ENCODE measurements around the gene EYA2.

Gene EYA2

GRCh38 chr20:46933150-46933549 is 38.5 kb downstream of the EYA2 start:
- no peak for DNase-seq

GRCh38 chr20:46934746-46935287 is 40.2 kb downstream of the EYA2 start:
- DNase-seq = no peak

- no peak for DNase-seq
Measured at GRCh38 chr20:46935394-46936017, 40.9 kb downstream of the EYA2 start.

GRCh38 chr20:46936415-46937156 is 41.9 kb downstream of the EYA2 start:
- no peak for DNase-seq

GRCh38 chr20:46937157-46937523 is 42.5 kb downstream of the EYA2 start:
- no peak for DNase-seq

GRCh38 chr20:46937533-46938226 is 43.0 kb downstream of the EYA2 start:
- DNase-seq = no peak

GRCh38 chr20:46938434-46938833 is 43.8 kb downstream of the EYA2 start:
- DNase-seq = no peak

GRCh38 chr20:46939031-46939965 is 44.7 kb downstream of the EYA2 start:
- DNase-seq = no peak

- no peak for DNase-seq
Measured at GRCh38 chr20:46940616-46941015, 46.0 kb downstream of the EYA2 start.

- DNase-seq = no peak
Measured at GRCh38 chr20:46941404-46941803, 46.8 kb downstream of the EYA2 start.

- DNase-seq = no peak
Measured at GRCh38 chr20:46943861-46944591, 49.4 kb downstream of the EYA2 start.

- peak; percentile 78 for DNase-seq
Measured at GRCh38 chr20:46945465-46945864, 50.8 kb downstream of the EYA2 start.

- no peak for DNase-seq
Measured at GRCh38 chr20:46946181-46946624, 51.6 kb downstream of the EYA2 start.

GRCh38 chr20:46946796-46947195 is 52.2 kb downstream of the EYA2 start:
- no peak for DNase-seq

GRCh38 chr20:46948081-46948480 is 53.4 kb downstream of the EYA2 start:
- DNase-seq = no peak

GRCh38 chr20:46951405-46951804 is 56.8 kb downstream of the EYA2 start:
- no peak for DNase-seq

GRCh38 chr20:46951840-46952497 is 57.3 kb downstream of the EYA2 start:
- no peak for DNase-seq

GRCh38 chr20:46953596-46953995 is 59.0 kb downstream of the EYA2 start:
- no peak for DNase-seq

GRCh38 chr20:46954490-46955038 is 59.9 kb downstream of the EYA2 start:
- DNase-seq = no peak

GRCh38 chr20:46955601-46956556 is 61.2 kb downstream of the EYA2 start:
- DNase-seq = no peak
